22Rv1 (cell line): ENCODE measurements around the gene STOM.

Experiments
- CTCF ChIP-seq: fragments of 450-650 bp; IDR thresholded peaks from 2 replicates; pipeline ENCODE4 v1.5.1; 2017; ENCODE audit warnings: mild to moderate bottlenecking
- ZFX ChIP-seq: fragments of 450-650 bp; IDR thresholded peaks from 2 replicates; pipeline ENCODE4 v1.6.1; 2017; ENCODE audit warnings: antibody characterized with exemption, borderline replicate concordance

- no peak for TF ChIP-seq CTCF
- TF ChIP-seq ZFX: no peak
Measured at GRCh38 chr9:121350993-121351561, 19.0 kb downstream of the STOM start.
